Testis (tissue), 3 donors: Measurements from ENCODE around the gene CFAP77. TPM values are rescaled to one million over a fixed set of nuclear protein-coding genes. Genes with fewer than 3 reads are reported as not detected.

Experiments used
- DNase-seq: peaks from one replicate; pipeline ENCODE4 v3.0.0-alpha.2; 2019
- H3K27ac ChIP-seq, 2 donors: fragments of 200-600 bp; sonication (generic); one replicate each; pipeline ENCODE4 v1.5.1; 2019
- H3K27me3 ChIP-seq: fragments of 200-600 bp; sonication (generic); one replicate; pipeline ENCODE4 v1.5.1; 2019
- H3K36me3 ChIP-seq: fragments of 200-600 bp; sonication (generic); one replicate; pipeline ENCODE4 v1.5.1; 2017; ENCODE audit warnings: low read depth; ENCODE audit errors: missing control alignments
- H3K4me1 ChIP-seq: fragments of 200-600 bp; sonication (generic); one replicate; pipeline ENCODE4 v1.5.1; 2019
- H3K4me3 ChIP-seq, 2 donors: fragments of 200-600 bp; sonication (generic); one replicate each; pipeline ENCODE4 v1.5.1; 2017 to 2019
- H3K9me3 ChIP-seq: fragments of 200-600 bp; sonication (generic); one replicate; pipeline ENCODE4 v1.5.1; 2017
- POLR2A ChIP-seq: fragments of 450-650 bp; IDR thresholded peaks from one replicate; pipeline ENCODE4 v1.6.1; 2017; ENCODE audit warnings: antibody characterized with exemption, mild to moderate bottlenecking, moderate library complexity
- WGBS, 2 donors: methylation state at CpG; one replicate each; pipeline ENCODE4 v1.1.5; 2018; 5-methylcytosine and 5-hydroxymethylcytosine counted together
- intact Hi-C: fragments of 100-400 bp; cut with DNase I; formaldehyde crosslinking; loops from one replicate; pipeline ENCODE4 v1.15.1; 2023; ENCODE audit warnings: low total_unique reads
- polyA plus RNA-seq: library from polyadenylated mRNA; stranded (reverse); fragments of 350-450 nt; fragmentation: Illumina TruSeq; extraction: RNeasy Lipid Tissue Mini Kit (QIAGEN cat#74804); gene quantifications from one replicate; pipeline ENCODE4 v1.2.3, GENCODE V29; 2014; ENCODE audit warnings: low read depth, low replicate concordance; ENCODE audit not compliant: insufficient read depth
- total RNA-seq, 2 donors: library from RNA; depleted of rRNA; stranded (reverse); fragments of >200 nt; gene quantifications; one replicate each; pipeline ENCODE4 v1.2.3, GENCODE V29; 2016
- TF ChIP-seq, protein P1 (sequence below), 3 experiments: fragments of 450-650 bp in 2 of 3; fragments of 200-600 bp in 1 of 3; sonication (generic) in 1 of 3; IDR thresholded peaks; one replicate each; pipeline ENCODE4 v1.5.1; 2016 to 2019; ENCODE audit warnings: antibody characterized with exemption in 3 of 3, mild to moderate bottlenecking in 2 of 3, moderate library complexity in 1 of 3

The CFAP77 gene
- total and polyA plus RNA-seq, 3 donors from 2014 or later, result 13.6 to 36.2 (median 20.9) TPM

DNA sequence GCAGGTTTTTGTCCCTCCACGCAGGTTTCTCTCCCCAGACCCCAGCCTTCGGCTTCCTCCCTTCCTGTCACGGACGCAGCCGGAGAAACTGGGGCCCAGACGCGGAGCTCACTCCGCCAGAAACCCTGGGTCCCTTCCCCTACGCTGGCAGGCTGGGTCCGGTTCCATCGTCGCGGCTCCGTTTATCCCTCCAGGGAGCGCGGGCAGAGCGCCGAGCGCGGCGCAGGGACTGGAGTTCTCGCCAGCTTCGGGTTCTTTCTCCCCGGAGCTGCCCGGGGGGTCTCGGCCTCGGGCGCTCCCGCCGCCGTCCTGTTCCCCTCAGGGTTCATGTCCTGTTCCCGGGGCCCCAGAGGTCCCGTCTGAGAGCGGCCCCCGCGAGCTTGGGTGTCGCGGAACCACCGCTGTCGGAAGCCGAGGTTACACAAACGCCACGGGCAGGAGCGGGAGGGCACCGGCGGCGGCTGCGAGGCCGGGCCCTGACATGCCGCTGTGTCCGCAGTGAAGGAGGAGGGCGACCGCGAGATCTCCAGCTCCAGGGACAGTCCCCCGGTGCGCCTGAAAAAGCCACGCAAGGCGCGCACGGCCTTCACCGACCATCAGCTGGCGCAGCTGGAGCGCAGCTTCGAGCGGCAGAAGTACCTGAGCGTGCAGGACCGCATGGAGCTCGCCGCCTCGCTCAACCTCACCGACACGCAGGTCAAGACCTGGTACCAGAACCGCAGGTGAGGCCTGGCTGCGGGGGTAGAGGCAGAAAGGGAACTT is 177.0 kb downstream of the CFAP77 start:
- Histone ChIP-seq H3K27ac (no peak overlapping the region), H3K4me1 (peaks cover 14% of the 10 kb centered on the region), H3K9me3 (no peaks in the 10 kb centered on the region), H3K4me3 (no peak overlapping the region), H3K27me3 (peaks cover 5% of the 10 kb centered on the region), H3K36me3 (no peaks in the 10 kb centered on the region)
- intact Hi-C loops, result no loop called here
- 2 to 15% methylated on average over 10 to 62 of the region's 74 CpGs for WGBS, 2 donors
- no peak for TF ChIP-seq POLR2A
- TF ChIP-seq, protein P1, sequence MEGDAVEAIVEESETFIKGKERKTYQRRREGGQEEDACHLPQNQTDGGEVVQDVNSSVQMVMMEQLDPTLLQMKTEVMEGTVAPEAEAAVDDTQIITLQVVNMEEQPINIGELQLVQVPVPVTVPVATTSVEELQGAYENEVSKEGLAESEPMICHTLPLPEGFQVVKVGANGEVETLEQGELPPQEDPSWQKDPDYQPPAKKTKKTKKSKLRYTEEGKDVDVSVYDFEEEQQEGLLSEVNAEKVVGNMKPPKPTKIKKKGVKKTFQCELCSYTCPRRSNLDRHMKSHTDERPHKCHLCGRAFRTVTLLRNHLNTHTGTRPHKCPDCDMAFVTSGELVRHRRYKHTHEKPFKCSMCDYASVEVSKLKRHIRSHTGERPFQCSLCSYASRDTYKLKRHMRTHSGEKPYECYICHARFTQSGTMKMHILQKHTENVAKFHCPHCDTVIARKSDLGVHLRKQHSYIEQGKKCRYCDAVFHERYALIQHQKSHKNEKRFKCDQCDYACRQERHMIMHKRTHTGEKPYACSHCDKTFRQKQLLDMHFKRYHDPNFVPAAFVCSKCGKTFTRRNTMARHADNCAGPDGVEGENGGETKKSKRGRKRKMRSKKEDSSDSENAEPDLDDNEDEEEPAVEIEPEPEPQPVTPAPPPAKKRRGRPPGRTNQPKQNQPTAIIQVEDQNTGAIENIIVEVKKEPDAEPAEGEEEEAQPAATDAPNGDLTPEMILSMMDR (IDR thresholded peaks at IDR 0.05), result no peak
- DNase-seq, result no peak

DNA sequence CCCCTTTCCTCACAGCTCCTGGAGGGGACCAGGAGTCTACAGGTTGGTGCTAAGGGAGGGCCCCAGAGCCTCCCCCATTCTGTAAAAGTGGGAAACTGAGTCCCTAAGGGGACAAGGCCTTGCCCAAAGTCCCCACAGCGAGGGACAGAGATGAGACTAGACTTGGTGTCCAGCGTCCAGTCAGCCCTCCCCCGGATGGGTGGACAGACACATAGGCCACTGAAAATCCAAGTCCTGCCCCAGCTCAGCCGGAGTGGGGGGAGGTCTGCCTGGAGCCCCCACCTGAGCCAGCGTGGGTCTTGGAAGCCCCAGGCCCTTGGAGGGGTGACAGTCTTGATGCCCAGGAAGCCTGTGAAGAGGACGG is 177.6 kb downstream of the CFAP77 start:
- H3K27me3 ChIP-seq, result peaks cover 5% of the 10 kb centered on the region
- H3K4me3 ChIP-seq, result no peak overlapping the region
- no peaks in the 10 kb centered on the region for H3K36me3 ChIP-seq
- no peak overlapping the region for H3K27ac ChIP-seq
- intact Hi-C loops, result no loop called here
- TF ChIP-seq, protein P1 (IDR thresholded peaks at IDR 0.05), result no peak
- TF ChIP-seq POLR2A, result no peak
- no peak for DNase-seq
- 32% methylated on average over 6 of the region's 6 CpGs; no CpG with 5 or more reads in 1 of the 2 donors for WGBS, 2 donors
- H3K4me1 ChIP-seq, result peaks cover 14% of the 10 kb centered on the region
- no peaks in the 10 kb centered on the region for H3K9me3 ChIP-seq

DNA sequence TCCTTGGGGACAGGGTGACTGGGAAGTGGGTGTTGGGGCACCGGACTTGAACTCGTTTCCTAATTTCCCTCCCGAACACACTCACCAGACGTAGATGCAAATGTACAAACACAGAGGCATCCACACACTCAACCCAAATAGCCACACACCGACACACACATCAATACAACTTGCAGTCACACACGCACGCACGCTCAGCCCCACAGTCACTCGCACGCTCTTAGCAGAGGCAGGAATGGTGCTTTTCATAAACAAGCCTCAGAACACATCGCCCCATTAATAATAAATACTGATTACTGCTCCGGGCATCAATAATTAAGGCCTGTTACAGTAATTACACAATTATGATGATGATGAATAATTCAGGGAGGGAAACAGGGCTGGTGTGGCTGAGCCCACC is 178.1 kb downstream of the CFAP77 start:
- no peak overlapping the region for H3K27ac ChIP-seq
- no peak for DNase-seq
- TF ChIP-seq, protein P1 (IDR thresholded peaks at IDR 0.05), result no peak
- TF ChIP-seq POLR2A, result no peak
- H3K36me3 ChIP-seq, result no peaks in the 10 kb centered on the region
- H3K4me1 ChIP-seq, result peaks cover 14% of the 10 kb centered on the region
- 51 to 58% methylated on average over 8 to 12 of the region's 12 CpGs for WGBS, 2 donors
- no peak overlapping the region for H3K4me3 ChIP-seq
- H3K27me3 ChIP-seq, result peaks cover 5% of the 10 kb centered on the region
- no peaks in the 10 kb centered on the region for H3K9me3 ChIP-seq
- intact Hi-C loops, result no loop called here

DNA sequence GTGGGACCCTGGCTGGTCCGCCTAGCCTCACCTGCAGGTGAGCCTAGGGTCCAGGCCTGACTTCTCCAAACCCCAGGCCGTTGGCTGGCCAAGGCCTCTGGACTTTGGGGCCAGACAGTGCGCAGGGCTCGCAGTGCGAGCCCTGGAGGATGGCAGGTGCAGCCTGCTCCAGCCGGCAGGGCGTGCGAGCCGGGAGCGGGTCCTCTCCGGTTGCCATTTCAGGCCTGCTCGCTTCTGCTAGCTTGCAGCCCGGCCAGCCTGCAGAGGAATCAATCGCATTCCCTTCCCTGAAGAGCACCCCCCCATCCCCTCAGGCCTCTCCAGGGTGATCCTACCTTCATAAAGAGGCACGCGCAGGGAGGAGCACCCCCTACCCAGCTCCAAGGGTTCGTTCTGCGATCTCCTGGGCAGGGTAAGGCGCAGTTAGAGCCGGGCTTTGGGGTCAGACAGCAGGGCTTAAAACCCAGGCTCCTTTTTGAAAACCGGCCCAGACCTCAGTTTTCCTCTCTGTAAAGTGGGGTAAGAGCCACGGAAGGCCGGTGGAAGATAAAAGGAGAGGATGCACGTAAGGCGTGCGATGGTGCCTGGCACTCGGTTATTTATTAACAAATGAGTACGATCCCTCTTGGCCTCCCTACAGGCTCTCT is 178.6 kb downstream of the CFAP77 start:
- Histone ChIP-seq H3K4me3 (no peak overlapping the region), H3K4me1 (peaks cover 14% of the 10 kb centered on the region), H3K27ac (no peak overlapping the region), H3K36me3 (no peaks in the 10 kb centered on the region), H3K27me3 (peaks cover 5% of the 10 kb centered on the region), H3K9me3 (no peaks in the 10 kb centered on the region)
- TF ChIP-seq POLR2A, result no peak
- 4 to 28% methylated on average over 9 to 28 of the region's 28 CpGs for WGBS, 2 donors
- intact Hi-C loops, result no loop called here
- no peak for DNase-seq

DNA sequence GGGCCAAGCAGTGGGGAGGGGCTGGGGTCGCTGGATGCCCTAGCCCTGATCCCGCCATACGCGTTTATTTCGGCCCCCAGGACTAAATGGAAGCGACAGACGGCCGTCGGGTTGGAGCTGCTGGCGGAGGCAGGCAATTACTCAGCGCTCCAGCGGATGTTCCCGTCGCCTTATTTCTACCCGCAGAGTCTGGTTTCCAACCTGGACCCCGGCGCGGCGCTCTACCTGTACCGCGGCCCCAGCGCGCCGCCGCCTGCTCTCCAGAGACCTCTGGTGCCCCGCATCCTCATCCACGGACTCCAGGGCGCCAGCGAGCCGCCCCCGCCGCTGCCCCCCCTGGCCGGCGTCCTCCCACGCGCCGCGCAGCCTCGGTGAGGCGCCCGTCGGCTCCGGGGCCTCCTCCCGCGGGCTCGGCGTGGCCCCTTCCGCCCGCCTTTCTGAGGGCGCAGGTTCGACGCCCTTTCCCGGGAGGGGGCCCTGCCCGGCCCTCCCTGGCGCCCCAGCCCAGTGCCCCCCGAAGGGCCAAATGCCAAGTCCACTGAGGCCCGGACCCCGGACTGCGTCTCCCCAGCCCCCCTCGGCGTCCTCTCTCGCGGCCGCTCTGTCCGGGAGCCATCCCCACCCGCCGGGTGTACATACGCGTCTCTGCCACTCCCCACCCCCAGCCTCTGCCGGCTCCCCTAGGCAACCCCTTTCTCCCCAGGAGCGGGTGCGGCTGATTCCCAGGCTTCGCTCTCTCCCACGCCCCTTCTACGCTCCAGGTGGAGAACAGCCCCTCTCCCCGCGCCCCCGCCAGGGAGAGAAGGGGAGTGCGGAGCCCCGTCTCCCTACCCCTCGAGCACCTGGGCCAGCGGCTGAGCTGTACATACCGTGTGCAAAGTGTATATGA is 179.4 kb downstream of the CFAP77 start:
- H3K4me3 ChIP-seq, result peak overlapping the region in 1 of 2 donors; percentile 13
- no peaks in the 10 kb centered on the region for H3K36me3 ChIP-seq
- peaks cover 5% of the 10 kb centered on the region for H3K27me3 ChIP-seq
- H3K9me3 ChIP-seq, result no peaks in the 10 kb centered on the region
- DNase-seq, result no peak
- WGBS, 2 donors, result 7% methylated on average over 61 of the region's 83 CpGs; no CpG with 5 or more reads in 1 of the 2 donors
- TF ChIP-seq, protein P1 (IDR thresholded peaks at IDR 0.05), result no peak
- TF ChIP-seq POLR2A, result no peak
- intact Hi-C loops, result no loop called here
- no peak overlapping the region for H3K27ac ChIP-seq
- H3K4me1 ChIP-seq, result peaks cover 14% of the 10 kb centered on the region
